Erythroblast (primary cell): Measurements from ENCODE around the gene CAPN8.

Source experiments
- GATA1 ChIP-seq: IDR thresholded peaks from 2 replicates; pipeline ENCODE4 v1.6.1; 2011; ENCODE audit warnings: low read depth, mild to moderate bottlenecking, control low read depth, low read length, moderate library complexity
- POLR2A ChIP-seq: IDR thresholded peaks from 2 replicates; pipeline ENCODE4 v1.6.1; 2011; ENCODE audit warnings: mild to moderate bottlenecking, low read length

GRCh38 chr1:223622132-223622842 lies 43.2 kb downstream of the CAPN8 start:
- TF ChIP-seq POLR2A (no peak), GATA1 (no peak)
